HG02588 (cell line): ENCODE measurements around the gene DNAAF8.
"Not testable (repeated sequence)": the region's sequence is repeated elsewhere in the genome, so short reads cannot be mapped to it uniquely, and the experiment has no call there.

Source experiments
- ATAC-seq: cut with Tn5 transposase; IDR thresholded peaks from one replicate; pipeline ENCODE4 v1.9.1; 2021; ENCODE audit warnings: mild to moderate bottlenecking, moderate library complexity; ENCODE audit not compliant: unreplicated experiment

DNAAF8 gene

DNA sequence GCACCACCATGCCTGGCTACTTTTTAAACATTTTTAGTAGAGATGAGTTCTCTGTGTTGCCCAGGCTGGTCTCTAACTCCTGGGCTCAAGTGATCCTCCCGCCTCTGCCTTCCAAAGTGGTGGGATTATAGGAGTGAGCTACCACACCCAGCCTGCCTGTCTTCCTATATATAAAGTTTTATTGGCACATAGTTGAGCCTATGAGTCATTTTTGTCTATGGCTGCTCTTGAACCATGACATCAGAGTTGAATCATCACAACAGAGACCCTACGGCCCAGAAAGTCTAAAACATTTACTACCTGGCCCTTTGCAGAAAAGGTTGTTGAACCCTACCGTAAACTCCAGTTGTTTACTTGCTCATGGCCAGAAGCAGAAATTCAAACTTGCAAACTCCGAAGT lies 45.9 kb downstream of the DNAAF8 start:
- no peak for ATAC-seq

DNA sequence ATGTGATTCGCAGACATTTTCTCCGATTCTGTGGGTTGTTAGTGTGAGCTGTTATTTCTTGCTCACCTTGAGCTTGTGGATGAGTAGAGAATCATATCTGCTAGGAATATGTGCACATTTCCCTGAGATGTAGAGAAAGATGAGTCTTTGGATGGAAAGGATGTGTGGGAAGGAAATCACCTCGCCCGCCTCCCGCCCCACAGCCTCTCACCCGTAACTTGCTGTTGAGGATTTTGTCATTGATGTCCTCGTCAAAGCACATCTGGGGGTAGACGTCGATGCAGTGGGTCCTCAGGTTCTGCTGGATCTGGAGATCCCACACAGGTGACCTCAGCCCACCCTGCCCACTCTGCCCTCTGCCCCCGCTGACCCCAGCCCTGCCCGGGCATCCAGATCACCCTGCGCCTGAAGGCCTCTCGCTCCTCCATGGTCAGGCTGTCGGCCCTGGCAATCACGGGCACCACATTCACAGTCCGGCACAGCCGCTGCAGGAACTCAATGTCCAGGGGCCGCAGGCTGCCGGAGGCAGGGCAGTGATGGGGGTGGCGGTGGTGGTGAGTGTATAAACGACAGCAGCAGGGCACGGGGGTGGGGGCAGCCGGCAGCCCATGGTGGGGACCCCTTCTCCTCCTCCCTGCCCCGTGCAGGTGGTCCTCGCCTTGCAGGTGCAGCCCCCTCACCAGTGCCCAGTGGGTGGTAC lies 49.1 kb downstream of the DNAAF8 start:
- ATAC-seq = no peak

DNA sequence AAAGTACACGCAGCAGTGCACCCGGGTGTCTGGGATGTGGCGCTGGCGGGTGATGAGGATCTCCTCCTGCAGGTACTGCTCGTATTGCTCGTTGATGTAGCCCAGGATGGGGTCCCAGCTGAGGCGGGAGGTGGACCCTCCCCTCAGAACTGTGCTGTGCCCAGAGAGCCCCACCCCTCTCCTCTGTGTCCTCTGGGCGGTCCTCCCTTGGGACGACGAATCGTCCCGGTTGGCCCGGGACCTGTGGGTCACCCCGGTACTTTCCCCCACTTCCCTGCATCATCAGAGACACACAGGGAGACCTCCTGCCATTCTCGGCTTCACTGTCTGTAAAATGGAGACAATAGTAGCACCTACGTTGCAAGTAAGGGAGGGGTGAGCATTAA lies 49.6 kb downstream of the DNAAF8 start:
- no peak for ATAC-seq

DNA sequence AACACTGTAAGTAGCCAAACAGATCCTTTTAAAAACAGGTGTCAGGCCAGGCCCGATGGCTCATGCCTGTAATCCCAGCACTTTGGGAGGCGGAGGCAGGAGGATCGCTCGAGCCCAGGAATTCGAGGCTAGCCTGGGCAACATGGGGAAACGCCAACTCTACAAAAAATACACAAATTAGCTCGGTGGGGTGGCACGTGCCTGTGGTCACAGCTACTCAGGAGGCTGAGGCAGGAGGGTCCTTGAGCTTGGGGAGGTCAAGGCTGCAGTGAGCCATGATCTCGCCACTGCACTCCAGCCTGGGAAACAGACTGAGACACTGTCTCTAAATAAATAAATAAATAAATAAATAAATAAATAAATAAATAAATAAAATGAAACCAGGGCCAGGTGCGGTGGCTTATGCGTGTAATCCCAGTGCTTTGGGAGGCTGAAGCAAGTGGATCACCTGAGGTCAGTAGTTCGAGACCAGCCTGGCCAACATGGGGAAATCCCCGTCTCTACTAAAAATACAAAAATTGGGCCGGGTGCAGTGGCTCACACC lies 50.2 kb downstream of the DNAAF8 start:
- ATAC-seq = not testable (repeated sequence)

DNA sequence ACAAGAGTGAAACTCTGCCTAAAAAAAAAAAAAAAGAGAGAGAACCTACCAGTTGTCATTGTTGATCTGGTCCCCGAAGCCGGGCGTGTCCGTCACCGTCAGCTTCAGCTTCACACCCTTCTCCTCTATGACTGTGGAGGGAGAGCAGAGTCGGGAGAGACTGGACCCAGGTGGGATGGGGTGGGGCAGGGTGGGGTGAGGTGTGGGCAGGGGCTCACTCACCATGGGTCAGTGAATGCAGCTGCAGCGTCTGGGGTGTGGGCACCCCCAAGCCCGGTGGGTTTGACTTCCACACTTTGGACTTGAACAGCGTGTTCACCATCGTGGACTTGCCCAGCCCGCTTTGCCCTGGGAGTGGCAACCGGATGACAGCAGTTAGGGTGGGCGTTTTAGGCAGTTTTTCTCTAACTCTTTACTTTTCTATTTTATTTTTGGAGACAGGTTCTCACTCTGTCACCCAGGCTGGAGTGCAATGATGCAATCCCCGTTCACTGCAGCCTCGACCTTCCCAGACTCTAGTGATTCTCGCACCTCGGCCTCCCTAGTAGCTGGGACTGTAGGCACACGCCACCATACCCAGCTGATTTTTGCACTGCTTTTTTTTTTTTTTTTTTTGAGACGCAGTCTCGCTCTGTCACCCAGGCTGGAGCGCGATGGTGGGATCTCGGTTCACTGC lies 51.6 kb downstream of the DNAAF8 start:
- no peak for ATAC-seq

DNA sequence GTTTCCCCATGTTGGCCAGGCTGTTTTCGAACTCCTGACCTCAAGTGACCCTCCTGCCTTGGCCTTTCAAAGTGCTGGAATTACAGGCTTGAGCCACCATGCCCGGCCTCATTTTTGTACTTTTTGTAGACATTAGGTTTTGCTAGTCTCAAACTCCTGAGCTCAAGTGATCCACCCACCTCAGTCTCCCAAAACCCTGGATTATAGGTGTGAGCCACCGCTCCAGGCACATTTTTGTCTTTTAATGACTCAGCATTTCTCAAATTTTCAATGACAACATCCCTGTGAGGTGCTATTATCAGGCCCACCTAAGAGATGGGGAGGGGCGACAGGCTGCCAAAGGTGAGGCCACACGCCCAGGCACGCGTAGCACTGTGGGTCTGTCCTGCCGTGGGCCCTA lies 52.7 kb downstream of the DNAAF8 start:
- ATAC-seq = no peak

DNA sequence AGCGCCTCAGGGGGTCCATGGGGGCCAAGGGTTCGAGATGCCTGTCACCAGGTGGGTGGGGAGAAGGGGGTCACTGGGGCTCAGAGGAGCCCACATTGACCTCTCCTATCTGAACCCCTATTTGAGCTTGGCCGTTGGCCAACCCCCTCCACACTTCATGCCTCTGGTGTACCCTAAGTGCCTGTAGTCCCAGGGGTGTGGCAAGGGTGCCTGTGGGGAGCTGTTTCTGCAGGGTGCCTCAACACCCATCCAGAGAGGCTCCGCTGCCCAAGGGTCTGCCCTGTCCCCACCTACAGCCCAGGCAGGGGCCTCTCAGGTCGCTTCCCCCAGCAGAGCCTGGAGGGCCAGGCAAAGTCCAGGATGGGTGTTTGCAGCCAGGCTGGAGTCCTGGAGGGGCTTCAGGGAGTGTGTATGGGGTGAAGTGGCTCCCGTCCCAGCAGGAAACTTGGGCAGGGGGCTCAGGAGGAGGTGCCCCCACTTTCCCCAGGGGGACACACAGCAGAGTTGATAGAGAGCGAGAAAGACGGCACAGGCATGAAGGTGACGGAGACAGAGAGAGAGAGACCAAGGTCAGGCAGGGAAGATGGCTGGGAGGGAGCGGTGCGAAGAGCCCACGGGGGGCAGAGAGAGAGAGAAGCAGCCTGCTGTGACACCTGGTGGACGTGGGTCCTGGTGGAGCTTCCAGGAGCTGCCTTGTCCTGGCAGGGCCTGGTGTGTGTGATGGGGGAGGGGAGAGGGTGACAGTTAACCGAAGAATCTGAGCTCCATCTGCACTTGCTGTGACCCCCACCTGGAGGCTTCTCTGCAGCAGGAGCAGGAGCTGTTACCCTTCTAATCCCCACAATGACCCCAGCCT lies 53.5 kb downstream of the DNAAF8 start, which contains the start of gene SEPTIN12:
TSS of gene SEPTIN12 (minus strand) at position 719 of the 856 bp plus-strand sequence. CDS start at position 19, 700 bp downstream.
- ATAC-seq = no peak

DNA sequence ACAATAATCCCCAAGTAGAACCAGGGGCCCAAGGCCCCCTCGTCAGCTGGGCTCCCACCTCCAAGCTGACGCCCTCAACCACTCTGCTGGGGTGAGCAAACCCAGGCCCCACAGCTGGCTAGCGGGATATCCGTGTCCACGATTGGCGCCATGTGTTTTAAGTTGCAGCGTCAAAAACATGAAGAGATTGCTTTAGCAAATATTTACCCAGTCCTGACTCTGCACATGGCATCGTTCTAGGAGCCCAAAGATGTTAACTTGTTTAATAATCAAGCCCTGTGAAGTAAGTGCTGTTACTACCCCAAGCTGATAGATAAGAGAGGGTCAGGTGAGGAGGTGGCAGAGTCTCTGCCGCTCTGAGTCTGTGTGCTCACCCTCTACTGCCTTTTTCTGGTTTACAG lies 54.2 kb downstream of the DNAAF8 start:
- ATAC-seq = no peak

DNA sequence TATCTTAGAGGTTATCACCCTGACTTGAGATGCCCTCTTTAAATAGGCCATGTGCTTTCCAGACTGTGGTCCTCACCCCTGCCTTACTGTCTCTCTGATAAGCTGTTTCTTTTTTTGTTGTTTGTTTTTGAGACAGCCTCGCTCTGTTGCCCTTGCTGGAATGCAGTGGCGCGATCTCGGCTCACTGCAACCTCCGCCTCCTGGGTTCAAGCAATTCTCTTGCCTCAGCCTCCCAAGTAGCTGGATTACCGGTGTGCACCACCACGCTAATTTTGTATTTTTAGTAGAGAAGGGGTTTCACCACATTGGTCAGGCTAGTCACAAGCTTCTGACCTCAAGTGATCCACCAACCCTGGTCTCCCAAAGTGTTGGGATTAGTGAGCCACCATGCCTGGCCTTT lies 54.6 kb downstream of the DNAAF8 start:
- no peak for ATAC-seq

DNA sequence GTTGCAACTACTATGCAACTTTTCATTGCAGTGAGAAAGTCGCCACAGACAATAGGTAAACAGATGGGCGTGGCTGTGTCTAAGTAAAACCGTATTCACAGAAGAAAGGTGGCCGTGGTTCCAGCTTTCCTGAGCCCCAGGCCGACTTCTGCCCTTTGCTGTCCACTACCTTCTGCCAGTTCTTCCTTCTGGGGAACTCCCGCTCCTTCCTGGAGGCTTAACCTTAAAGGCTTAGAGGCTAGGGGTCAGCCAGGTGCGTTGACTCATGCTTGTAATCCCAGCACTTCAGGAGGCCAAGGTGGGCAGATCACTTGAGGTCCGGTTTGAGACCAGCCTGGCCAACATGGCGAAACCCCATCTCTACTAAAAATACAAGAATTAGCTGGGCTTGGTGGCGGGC lies 55.9 kb downstream of the DNAAF8 start:
- ATAC-seq = no peak

DNA sequence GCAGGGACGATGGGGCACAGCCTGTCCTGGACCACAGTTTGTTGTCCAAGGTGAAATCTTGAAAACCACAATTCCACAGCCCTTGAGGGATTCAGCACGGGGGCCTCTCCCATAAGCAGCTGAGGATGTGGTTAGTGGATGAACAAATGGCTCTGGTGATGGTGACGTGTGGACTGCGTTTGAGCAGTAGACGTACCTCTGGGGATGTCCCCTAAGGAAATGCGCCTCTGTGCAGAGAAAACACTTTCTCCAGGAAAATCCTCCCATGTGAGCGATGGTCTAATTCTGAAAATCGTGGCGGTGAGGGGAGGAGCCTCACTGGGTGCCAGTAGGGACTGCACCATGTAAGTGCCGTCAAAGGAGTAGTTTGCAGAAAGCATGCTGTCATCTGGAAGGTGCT lies 56.5 kb downstream of the DNAAF8 start:
- no peak for ATAC-seq

DNA sequence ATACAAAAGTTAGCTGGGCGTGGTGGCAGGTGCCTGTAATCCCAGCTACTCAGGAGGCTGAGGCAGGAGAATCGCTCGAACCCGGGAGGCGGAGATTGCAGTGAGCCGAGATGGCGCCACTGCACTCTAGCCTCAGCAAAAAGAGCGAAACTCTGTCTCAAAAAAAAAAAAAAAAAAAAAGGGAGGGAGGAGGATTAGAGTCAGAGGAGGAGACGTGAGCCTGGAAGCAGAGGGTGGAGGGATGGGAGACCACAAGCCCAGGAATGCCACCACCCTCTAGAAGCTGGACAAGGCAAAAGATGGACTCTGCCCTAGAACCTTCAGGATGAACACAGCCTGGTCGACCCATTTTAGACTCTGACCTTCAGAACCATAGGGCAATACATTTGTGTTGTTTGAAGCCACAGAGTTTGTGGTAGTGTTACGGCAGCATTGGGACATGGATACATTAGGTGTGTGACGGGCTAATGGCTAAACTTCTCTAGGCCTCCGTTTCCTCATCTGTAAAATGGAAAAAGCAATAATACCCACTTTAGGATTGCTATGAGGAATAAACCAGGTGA lies 58.7 kb downstream of the DNAAF8 start:
- ATAC-seq = no peak

DNA sequence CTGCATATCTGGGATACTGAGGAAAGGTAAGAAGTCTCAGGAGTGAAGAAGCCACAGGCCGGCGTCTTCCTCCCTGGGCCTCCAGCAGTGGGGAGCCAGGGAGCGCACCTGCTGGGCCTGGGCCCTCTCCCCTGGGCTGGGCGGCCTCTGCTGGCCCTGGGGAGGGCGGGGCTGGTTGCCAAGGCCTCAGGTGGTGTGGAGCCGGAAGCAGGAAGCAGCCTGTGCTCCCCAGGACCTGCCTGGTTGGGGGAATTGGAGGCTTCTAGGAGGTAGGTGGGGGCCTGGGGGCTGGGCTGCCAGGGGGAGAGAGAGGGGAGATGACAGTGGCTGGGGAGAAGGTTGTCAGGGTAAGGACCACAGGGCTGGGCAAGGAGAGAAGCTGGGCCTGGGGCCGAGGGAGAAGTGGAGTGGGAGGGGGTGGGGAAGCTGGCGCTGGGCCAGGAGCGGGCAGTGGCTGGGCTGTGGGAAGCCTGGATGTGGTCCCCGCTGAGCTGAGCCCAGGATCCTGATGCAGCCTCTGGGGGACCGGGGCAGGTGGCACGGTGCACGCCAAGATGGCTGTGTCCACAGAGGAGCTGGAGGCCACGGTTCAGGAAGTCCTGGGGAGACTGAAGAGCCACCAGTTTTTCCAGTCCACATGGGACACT lies 61.0 kb downstream of the DNAAF8 start, which contains the start of gene SMIM22:
TSS of gene SMIM22 (plus strand) at position 189 of the 647 bp plus-strand sequence. CDS start at position 555, 366 bp downstream.
- ATAC-seq = no peak

DNA sequence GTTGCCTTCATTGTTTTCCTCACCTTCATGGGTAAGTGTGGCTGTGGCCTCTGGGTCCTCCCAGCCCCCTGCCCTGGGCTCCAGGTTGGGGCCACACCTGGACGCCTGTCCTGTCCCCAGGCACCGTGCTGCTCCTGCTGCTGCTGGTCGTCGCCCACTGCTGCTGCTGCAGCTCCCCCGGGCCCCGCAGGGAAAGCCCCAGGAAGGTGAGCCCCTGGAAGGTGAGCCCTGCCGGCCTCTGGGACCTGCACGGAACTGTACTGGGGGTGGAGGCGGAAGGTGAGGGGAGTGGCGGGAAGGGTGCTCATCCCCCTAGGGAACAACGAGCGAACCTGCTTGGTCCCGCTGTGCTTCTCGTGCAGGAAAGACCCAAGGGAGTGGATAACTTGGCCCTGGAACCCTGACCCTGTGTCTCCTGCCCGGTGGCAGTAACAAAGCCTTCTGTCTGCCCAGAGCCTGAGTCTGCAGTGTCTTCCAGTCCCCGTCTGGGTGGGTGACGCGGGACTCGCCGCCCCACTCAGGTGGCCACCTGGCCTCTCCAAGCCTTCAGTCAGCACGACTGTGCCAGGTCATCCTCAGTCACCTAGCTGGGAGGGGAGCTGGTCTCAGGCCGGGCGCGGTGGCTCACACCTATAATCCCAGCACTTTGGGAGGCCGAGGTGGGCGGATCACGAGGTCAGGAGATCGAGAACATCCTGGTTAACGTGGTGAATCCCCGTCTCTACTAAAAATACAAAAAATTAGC lies 61.7 kb downstream of the DNAAF8 start:
- no peak for ATAC-seq

DNA sequence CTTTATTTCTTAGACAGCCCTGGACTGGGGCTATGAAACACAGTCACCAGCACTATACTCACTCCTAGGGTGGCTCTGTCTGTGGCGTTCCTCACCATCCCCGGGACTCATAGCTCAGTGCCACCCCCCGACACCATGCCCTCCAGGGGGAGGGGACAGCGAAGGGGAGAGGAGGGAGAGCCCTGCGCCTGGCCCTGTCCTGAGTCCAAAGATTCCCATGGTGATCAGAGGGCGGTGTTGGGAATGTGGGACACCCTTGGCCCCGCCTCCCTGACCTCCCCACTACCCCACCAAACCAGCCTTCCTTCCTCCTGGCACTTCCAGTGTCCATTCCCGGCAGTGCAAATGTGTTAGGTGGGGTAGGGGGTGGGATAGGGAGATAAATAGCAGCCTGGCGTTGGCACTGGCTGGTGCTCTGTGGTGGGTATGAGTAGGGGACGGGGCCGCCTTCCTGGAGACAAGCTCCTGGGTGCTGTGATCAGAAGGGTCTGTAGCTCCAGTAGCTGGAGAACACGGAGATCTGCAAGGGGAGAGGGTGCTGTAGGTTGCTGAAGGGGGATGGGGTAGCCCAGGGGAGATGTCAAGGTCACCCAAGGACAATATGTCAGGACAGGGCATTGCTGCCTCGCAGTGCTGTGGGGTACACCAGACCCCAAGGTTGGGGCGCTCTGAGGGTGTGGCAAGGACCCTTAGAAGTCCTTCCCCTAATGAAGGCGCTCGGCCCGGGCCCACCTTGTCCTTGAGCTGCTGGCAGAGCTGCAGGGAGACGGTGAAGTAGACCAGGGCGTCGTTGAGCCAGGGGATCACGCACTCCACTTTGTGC lies 62.9 kb downstream of the DNAAF8 start:
- no peak for ATAC-seq

DNA sequence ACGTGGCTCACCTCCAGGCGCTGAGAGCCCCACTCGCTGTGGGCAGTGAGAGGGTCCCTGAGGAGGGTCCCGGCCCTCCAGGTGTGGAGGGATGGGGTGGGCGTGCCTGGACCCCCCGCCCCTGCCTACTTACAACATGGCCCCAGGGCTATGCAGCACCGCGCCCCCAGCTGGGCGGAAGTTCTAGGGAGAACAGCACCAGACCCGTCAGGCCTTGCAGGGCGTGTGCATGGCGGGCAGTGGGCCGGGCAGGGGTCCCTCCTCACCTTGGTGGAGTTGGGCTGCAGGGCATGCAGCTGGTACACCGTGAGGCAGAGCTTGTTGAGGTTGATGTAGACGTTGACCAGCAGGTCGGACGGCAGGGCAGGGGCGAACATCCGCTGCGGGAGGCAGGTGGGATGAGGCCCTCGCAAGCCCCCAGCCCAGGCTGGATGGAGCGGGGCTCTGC lies 63.5 kb downstream of the DNAAF8 start:
- no peak for ATAC-seq

DNA sequence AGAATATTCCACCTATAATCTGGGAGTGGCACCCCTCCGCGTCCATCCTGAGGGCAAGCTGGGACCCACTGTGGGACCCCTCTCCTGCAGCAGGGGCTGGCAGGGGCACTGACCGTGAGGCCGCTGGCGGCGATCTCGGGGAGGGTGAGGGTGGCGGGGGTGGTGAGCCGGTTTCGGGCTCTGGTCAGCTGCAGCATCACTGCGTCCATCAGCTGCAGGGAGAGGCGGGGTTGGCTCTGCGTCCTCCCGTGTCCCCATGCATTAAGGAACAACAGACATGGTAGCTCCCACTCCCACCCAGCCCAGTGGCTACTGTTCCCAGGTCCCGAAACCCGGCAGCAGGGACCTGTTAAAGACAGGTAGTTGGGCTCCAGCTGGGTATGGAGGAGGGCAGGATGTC lies 64.1 kb downstream of the DNAAF8 start:
- ATAC-seq = no peak
